GM12878 (cell line): ENCODE data around the gene SGIP1. TPM values are rescaled to one million over a fixed set of nuclear protein-coding genes. Genes with fewer than 3 reads are reported as not detected.
A peak's percentile ranks its signal among the peaks of the same experiment; 100 is the strongest.

Source experiments
- ATAC-seq: fragments of 200-7000 bp; cut with Tn5 transposase; 3 replicates; pipeline ENCODE4 v1.9.1; 2020; ENCODE audit warnings: mild to moderate bottlenecking, moderate library complexity
- BruUV-seq: library from RNA; stranded (reverse); fragments of 400-500 nt; replicated peaks from 2 replicates; lab custom pipeline; 2021; lab: Mats Ljungman, UMichigan
- CTCF ChIA-PET: fragments of 300-600 bp; sonication (Branson Sonifier 250); formaldehyde crosslinking; extraction: SDS; loops from one replicate; lab custom pipeline; 2021; ENCODE audit warnings: inconsistent platforms; lab: Yijun Ruan, JAX
- POLR2A ChIA-PET: fragments of 350-600 bp; formaldehyde crosslinking; extraction: SDS; loops from one replicate; lab custom pipeline; 2021; ENCODE audit warnings: inconsistent platforms; lab: Charles Lee
- RAD21 ChIA-PET: fragments of 300-600 bp; sonication (Branson Sonifier 250); formaldehyde crosslinking; loops from one replicate; lab custom pipeline; 2023; ENCODE audit warnings: antibody characterized with exemption; ENCODE audit not compliant: unreplicated experiment; lab: Charles Lee
- SMC1A ChIA-PET: fragments of 300-600 bp; sonication (Branson Sonifier 250); formaldehyde crosslinking; loops from one replicate; lab custom pipeline; 2023; ENCODE audit not compliant: unreplicated experiment, uncharacterized antibody; lab: Charles Lee
- DNase-seq: peaks from one replicate; pipeline ENCODE4 v3.0.0-alpha.2; 2011; ENCODE audit warnings: low read depth, low spot score
- FAIRE-seq: peaks from 3 replicates; lab custom pipeline; 2011; peaks lifted over from hg19 to GRCh38; lab: Jason Lieb, UNC
- H2AFZ ChIP-seq: 2 replicates; pipeline ENCODE4 v1.6.0; 2011; ENCODE audit warnings: low read depth, low read length, control low read depth; ENCODE audit not compliant: control insufficient read depth
- H3K27ac ChIP-seq: 2 replicates; pipeline ENCODE4 v1.5.1; 2011; ENCODE audit warnings: control low read depth; ENCODE audit not compliant: control insufficient read depth, insufficient read depth
- H3K27me3 ChIP-seq, 2 experiments: replicated peaks in 1 of 2; 2 replicates each; pipeline versions ENCODE4 v1.6.0 to v1.6.1; 2011; ENCODE audit warnings: low read length in 1 of 2; ENCODE audit not compliant: control insufficient read depth in 2 of 2, insufficient read depth in 2 of 2
- H3K36me3 ChIP-seq, 2 experiments: 2 replicates each; pipeline ENCODE4 v1.5.1; 2011; ENCODE audit warnings: low read length in 1 of 2; ENCODE audit not compliant: control insufficient read depth in 2 of 2, insufficient read depth in 2 of 2
- H3K4me1 ChIP-seq: 2 replicates; pipeline ENCODE4 v1.6.1; 2011; ENCODE audit warnings: mild to moderate bottlenecking, low read length, moderate library complexity, mixed read lengths; ENCODE audit not compliant: control insufficient read depth, insufficient read depth
- H3K4me2 ChIP-seq: 2 replicates; pipeline ENCODE4 v1.6.0; 2011; ENCODE audit warnings: control low read depth; ENCODE audit not compliant: control insufficient read depth, insufficient read depth
- H3K4me3 ChIP-seq: fragments of 200-600 bp; sonication (generic); 2 replicates; pipeline ENCODE4 v1.5.1; 2016
- H3K79me2 ChIP-seq: 2 replicates; pipeline ENCODE4 v1.6.0; 2011; ENCODE audit warnings: low read length; ENCODE audit not compliant: control insufficient read depth, insufficient read depth
- H3K9ac ChIP-seq: 2 replicates; pipeline ENCODE4 v1.8.0; 2011; ENCODE audit warnings: low read length, control low read depth, mixed read lengths; ENCODE audit not compliant: control insufficient read depth, insufficient read depth
- H3K9me3 ChIP-seq: replicated peaks from 3 replicates; pipeline ENCODE4 v1.5.1; 2011; ENCODE audit warnings: mild to moderate bottlenecking, low read length; ENCODE audit not compliant: control insufficient read depth, insufficient read depth
- H4K20me1 ChIP-seq: 2 replicates; pipeline ENCODE4 v1.6.0; 2011; ENCODE audit not compliant: control insufficient read depth, insufficient read depth
- BCL11A ChIP-seq: IDR thresholded peaks from 2 replicates; pipeline ENCODE4 v1.6.1; 2011; ENCODE audit warnings: low read depth, low read length
- MYB ChIP-seq: fragments of 150-350 bp; IDR thresholded peaks from 2 replicates; pipeline ENCODE4 v1.6.1; 2014; ENCODE audit warnings: mild to moderate bottlenecking, low read depth, low read length, borderline replicate concordance
- SRF ChIP-seq, 2 experiments: IDR thresholded peaks; 2 replicates each; pipeline ENCODE4 v1.6.1; 2011; ENCODE audit warnings: low read depth in 2 of 2, low read length in 2 of 2, mild to moderate bottlenecking in 1 of 2, moderate library complexity in 1 of 2
- TCF3 ChIP-seq: IDR thresholded peaks from 2 replicates; pipeline ENCODE4 v1.6.1; 2012; ENCODE audit warnings: low read depth, mild to moderate bottlenecking, low read length, borderline replicate concordance; ENCODE audit not compliant: insufficient read depth
- YY1 ChIP-seq: IDR thresholded peaks from 2 replicates; pipeline ENCODE4 v1.6.1; 2011; ENCODE audit warnings: low read depth, mild to moderate bottlenecking, low read length
- ZSCAN29 ChIP-seq: fragments of 450-650 bp; IDR thresholded peaks from 2 replicates; pipeline ENCODE4 v1.6.1; 2017; ENCODE audit warnings: mild to moderate bottlenecking, moderate library complexity
- WGBS: methylation state at CpG from one replicate; pipeline ENCODE4 v1.1.6; 2016; ENCODE audit warnings: low lambda C conversion rate; ENCODE audit not compliant: insufficient replicate concordance, insufficient coverage; ENCODE audit errors: missing lambda C conversion rate; 5-methylcytosine and 5-hydroxymethylcytosine counted together
- in situ Hi-C: fragments of 300-500 bp; cut with MboI; formaldehyde crosslinking; loops from 9 replicates; pipeline ENCODE4 v1.14.3; 2018; ENCODE audit warnings: mixed read lengths
- intact Hi-C: fragments of 100-400 bp; cut with micrococcal nuclease; formaldehyde crosslinking; loops from one replicate; pipeline ENCODE4 v1.14.2; 2022; ENCODE audit not compliant: unreplicated experiment
- polyA plus RNA-seq, 11 experiments: library from polyadenylated mRNA; depleted of rRNA in 4 of 11; unstranded in 6 of 11; stranded (reverse) in 5 of 11; fragments of >200 nt; fragmentation: Nextera tagmentation in 4 of 11; fragmentation: Illumina TruSeq in 1 of 11; extraction: Ambion mirVana in 4 of 11; extraction: Trizol in 1 of 11; gene quantifications; 1 replicate in 1 of 11; 2 replicates in 10 of 11; pipeline versions ENCODE4 v1.2.1 to v1.2.3, GENCODE V29; 2011 to 2016; ENCODE audit warnings: inconsistent platforms in 2 of 11, missing spikeins in 2 of 11, low read depth in 1 of 11
- total RNA-seq, 4 experiments: library from RNA; depleted of rRNA in 3 of 4; stranded (reverse); fragments of >200 nt in 3 of 4; fragmentation: Illumina TruSeq in 1 of 4; extraction: Trizol in 1 of 4; gene quantifications; 2 replicates each; pipeline versions ENCODE4 v1.2.1 to v1.2.3, GENCODE V29; 2013 to 2021
- TF ChIP-seq, protein P1 (sequence below): fragments of 450-650 bp; IDR thresholded peaks from 2 replicates; pipeline ENCODE4 v1.6.1; 2017; ENCODE audit warnings: borderline replicate concordance

SGIP1 gene
- total and polyA plus RNA-seq, 10 of the 15 experiments (the other 5 are each of a cell fraction or from before 2014, with no cell fraction given), result 0.15 TPM; not detected in 9

GRCh38 chr1:66787641-66788040 lies 253.7 kb downstream of the SGIP1 start:
- no peak overlapping the region for H3K27ac ChIP-seq
- no peak overlapping the region for H3K9ac ChIP-seq
- H3K36me3 ChIP-seq, result no peaks in the 10 kb centered on the region
- ChIA-PET SMC1A (no interaction called here), POLR2A (interaction anchor here (1.3 kb wide), 1 partner anchor 8 kb away, joined by 5 read pairs; no protein-coding TSS in a partner anchor), CTCF (interaction anchor here (0.5 to 1.1 kb wide), 2 partner anchors 10 to 749 kb away, joined by 3 to 4 read pairs; no protein-coding TSS in a partner anchor), RAD21 (no interaction called here)
- H3K79me2 ChIP-seq, result no peaks in the 10 kb centered on the region
- no TSS peak for BruUV-seq
- TF ChIP-seq YY1 (no peak), ZSCAN29 (no peak), MYB (no peak), BCL11A (no peak), TCF3 (no peak), SRF (IDR thresholded peaks at IDR 0.05; ENCODE audit: low read depth in 2 of 2, low read length in 2 of 2) (no peak)
- TF ChIP-seq, protein P1, sequence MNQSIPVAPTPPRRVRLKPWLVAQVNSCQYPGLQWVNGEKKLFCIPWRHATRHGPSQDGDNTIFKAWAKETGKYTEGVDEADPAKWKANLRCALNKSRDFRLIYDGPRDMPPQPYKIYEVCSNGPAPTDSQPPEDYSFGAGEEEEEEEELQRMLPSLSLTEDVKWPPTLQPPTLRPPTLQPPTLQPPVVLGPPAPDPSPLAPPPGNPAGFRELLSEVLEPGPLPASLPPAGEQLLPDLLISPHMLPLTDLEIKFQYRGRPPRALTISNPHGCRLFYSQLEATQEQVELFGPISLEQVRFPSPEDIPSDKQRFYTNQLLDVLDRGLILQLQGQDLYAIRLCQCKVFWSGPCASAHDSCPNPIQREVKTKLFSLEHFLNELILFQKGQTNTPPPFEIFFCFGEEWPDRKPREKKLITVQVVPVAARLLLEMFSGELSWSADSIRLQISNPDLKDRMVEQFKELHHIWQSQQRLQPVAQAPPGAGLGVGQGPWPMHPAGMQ, result no peak
- no peaks in the 10 kb centered on the region for H3K4me1 ChIP-seq
- ATAC-seq, result no peak; the same call in 2 of the 3 replicates
- no peak overlapping the region for H3K4me3 ChIP-seq
- WGBS, result 0% methylated on average over 4 of the region's 4 CpGs
- H4K20me1 ChIP-seq, result no peaks in the 10 kb centered on the region
- FAIRE-seq, result no peak
- no peak for DNase-seq
- in situ Hi-C loops (no loop called here), intact Hi-C loops (no loop called here)
- H3K4me2 ChIP-seq, result peak overlapping the region; percentile 42; the same call in 1 of the 2 replicates
- H2AFZ ChIP-seq, result no peak overlapping the region
- no peaks in the 10 kb centered on the region for H3K27me3 ChIP-seq
- H3K9me3 ChIP-seq, result no peaks in the 10 kb centered on the region
